Peyer's patch (tissue), 4 donors: ENCODE results near the gene KCTD8. TPM values are rescaled to one million over a fixed set of nuclear protein-coding genes. Genes with fewer than 3 reads are reported as not detected.

Experiments used
- DNase-seq, 3 donors: peaks; one replicate each; pipeline ENCODE4 v3.0.0-alpha.2; 2017 to 2019
- H3K27ac ChIP-seq, 4 donors: fragments of 200-600 bp; sonication (generic); one replicate each; pipeline ENCODE4 v1.5.1; 2016 to 2019
- H3K27me3 ChIP-seq, 2 donors: fragments of 200-600 bp; sonication (generic); one replicate each; pipeline ENCODE4 v1.5.1; 2019
- H3K36me3 ChIP-seq, 3 donors: fragments of 200-600 bp; sonication (generic); one replicate each; pipeline ENCODE4 v1.5.1; 2016 to 2019
- H3K4me1 ChIP-seq, 4 donors: fragments of 200-600 bp; sonication (generic); one replicate each; pipeline ENCODE4 v1.5.1; 2016 to 2019
- H3K4me3 ChIP-seq, 4 donors: fragments of 200-600 bp; sonication (generic); 1 replicate in 3 of 4; 2 replicates in 1 of 4; pipeline ENCODE4 v1.5.1; 2016 to 2019; ENCODE audit warnings: mild to moderate bottlenecking in 1 of 4
- H3K9me3 ChIP-seq, 4 donors: fragments of 200-600 bp; sonication (generic); one replicate each; pipeline ENCODE4 v1.5.1; 2016 to 2019; ENCODE audit warnings: mild to moderate bottlenecking in 1 of 4
- POLR2A ChIP-seq, 2 donors: fragments of 450-650 bp; IDR thresholded peaks; one replicate each; pipeline ENCODE4 v1.5.1; 2017; ENCODE audit warnings: antibody characterized with exemption in 2 of 2, mild to moderate bottlenecking in 2 of 2, moderate library complexity in 2 of 2
- total RNA-seq, 4 donors: library from RNA; depleted of rRNA; stranded (reverse); fragments of >200 nt; gene quantifications; one replicate each; pipeline ENCODE4 v1.1.0, GENCODE V29; 2016
- TF ChIP-seq, protein P1 (sequence below), 6 experiments: fragments of 450-650 bp in 4 of 6; fragments of 200-600 bp in 2 of 6; sonication (generic) in 1 of 6; IDR thresholded peaks; one replicate each; pipeline ENCODE4 v1.5.1; 2017 to 2019; ENCODE audit warnings: antibody characterized with exemption in 6 of 6, mild to moderate bottlenecking in 3 of 6, moderate library complexity in 1 of 6

Gene KCTD8
- total RNA-seq, 4 donors from 2014 or later, result not detected

DNA sequence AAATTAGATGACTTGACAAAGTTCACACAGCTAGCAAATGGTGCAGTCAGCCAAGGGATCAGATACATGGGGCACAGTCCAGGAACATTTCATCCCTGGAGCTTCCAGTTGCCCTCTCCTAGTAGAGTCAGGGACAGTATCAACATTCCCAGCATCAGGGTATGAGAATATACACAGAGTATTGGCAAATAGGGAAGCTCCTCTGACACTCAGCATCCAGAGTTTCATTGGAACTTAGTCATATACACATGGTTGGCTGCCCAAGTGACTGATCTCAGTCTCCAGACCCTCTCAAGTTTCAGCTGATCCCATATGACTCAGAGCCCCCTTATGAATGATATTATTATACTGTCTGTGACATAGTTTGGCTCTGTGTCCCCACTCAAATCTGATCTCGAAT lies 13.7 kb upstream of the KCTD8 start:
- H3K9me3 ChIP-seq, result no peaks in the 10 kb centered on the region
- TF ChIP-seq POLR2A (IDR thresholded peaks at IDR 0.05), result no peak
- TF ChIP-seq, protein P1, sequence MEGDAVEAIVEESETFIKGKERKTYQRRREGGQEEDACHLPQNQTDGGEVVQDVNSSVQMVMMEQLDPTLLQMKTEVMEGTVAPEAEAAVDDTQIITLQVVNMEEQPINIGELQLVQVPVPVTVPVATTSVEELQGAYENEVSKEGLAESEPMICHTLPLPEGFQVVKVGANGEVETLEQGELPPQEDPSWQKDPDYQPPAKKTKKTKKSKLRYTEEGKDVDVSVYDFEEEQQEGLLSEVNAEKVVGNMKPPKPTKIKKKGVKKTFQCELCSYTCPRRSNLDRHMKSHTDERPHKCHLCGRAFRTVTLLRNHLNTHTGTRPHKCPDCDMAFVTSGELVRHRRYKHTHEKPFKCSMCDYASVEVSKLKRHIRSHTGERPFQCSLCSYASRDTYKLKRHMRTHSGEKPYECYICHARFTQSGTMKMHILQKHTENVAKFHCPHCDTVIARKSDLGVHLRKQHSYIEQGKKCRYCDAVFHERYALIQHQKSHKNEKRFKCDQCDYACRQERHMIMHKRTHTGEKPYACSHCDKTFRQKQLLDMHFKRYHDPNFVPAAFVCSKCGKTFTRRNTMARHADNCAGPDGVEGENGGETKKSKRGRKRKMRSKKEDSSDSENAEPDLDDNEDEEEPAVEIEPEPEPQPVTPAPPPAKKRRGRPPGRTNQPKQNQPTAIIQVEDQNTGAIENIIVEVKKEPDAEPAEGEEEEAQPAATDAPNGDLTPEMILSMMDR (IDR thresholded peaks at IDR 0.05), result no peak
- DNase-seq, result no peak
- no peaks in the 10 kb centered on the region for H3K27me3 ChIP-seq
- no peak overlapping the region for H3K4me3 ChIP-seq
- no peaks in the 10 kb centered on the region for H3K4me1 ChIP-seq
- H3K27ac ChIP-seq, result no peak overlapping the region
- H3K36me3 ChIP-seq, result no peaks in the 10 kb centered on the region

DNA sequence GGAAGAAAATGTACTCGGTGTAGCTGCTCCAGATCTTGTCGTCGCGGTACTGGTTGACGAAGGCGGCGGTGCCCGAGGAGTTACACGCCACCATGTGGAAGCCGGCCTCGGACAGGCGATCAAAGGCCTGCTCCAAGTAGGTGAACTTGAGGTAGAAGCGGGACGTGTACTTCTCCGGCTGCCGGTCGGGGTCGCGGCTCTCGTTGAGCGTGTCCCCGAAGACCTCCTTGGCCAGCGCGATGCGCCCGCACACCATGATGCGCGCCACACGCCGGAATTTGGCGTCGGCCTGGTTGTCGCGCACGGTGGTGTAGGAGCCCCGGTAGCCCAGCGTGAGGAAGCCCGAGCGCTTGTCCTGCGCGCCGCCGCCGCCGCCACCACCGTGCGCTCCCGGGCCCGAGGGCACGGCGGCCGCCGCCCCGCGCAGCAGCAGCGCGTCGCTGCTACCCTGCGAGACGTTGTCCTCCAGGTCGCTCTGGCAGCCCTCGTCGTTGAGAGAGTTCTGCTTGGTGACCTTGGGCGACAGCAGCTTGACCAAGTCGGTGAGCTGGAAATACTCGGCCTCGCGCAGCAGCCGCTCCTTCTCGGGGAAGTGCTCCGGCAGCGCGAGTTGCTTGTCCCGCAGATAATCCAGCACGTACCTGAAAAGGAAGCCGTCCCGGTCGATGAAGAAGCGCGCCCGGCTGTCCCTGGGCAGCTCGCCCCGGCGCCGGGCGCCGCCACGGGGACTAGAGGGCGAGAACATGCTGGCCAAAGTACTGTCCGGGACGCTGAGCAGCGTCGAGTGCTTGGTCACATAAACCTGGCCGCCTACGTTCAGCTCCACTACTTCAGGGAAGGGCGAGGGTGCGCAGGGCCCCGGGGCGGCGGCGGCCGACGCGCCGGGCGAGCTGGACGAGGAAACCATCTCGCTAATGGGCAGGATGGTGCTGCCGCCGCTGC lies 775 bp downstream of the KCTD8 start:
- Histone ChIP-seq H3K4me3 (peak overlapping the region; percentile 28 to 54 (median 44)), H3K36me3 (no peaks in the 10 kb centered on the region), H3K27ac (peak overlapping the region in 2 of 4 donors; percentile 55 to 59), H3K4me1 (peaks cover 0 to 22% (median 0%) of the 10 kb centered on the region in 4 donors), H3K9me3 (no peaks in the 10 kb centered on the region), H3K27me3 (no peaks in the 10 kb centered on the region)
- peak in 1 of 3 donors; percentile 51 for DNase-seq
- TF ChIP-seq POLR2A (IDR thresholded peaks at IDR 0.05), result no peak
- TF ChIP-seq, protein P1 (IDR thresholded peaks at IDR 0.05), result no peak

DNA sequence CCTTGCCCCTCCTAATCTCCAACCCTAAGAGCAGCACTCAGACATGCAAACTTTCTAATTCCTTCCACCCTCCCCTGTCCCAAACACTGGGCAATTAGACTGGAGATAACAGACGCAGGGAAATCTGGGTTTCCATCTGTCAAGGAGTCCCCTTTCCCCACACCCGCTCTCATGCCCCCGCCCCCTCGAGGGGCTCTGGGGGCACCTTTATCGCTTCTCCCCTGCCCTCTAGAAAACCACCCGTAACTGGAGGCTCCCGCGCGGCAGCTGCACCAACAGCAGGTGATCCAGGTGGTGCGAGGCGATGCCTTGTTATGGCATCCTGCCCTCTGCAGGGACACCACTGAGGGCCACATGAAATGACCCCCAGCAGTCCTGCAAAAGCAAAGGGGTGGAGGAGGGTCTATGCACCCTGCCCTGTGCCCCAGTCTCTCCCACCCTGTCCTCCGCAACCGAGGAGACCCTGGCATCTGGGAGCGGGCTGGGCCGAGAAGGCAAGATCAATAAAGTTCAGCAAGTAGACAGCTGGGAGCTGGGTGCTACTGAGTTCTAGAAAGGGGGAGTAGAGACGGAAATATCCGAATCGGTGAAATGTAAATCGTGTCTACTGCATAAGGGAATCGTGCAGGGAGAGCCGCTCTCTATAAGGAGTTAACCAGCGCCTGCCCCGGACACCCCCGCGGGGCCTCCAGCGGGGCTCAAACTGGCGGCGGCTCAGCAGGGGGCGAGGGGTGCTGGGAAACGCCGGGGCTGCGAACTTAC lies 1.6 kb downstream of the KCTD8 start:
- DNase-seq, result no peak
- TF ChIP-seq POLR2A (IDR thresholded peaks at IDR 0.05), result no peak
- TF ChIP-seq, protein P1 (IDR thresholded peaks at IDR 0.05), result no peak
- H3K27ac ChIP-seq, result no peak overlapping the region
- no peaks in the 10 kb centered on the region for H3K36me3 ChIP-seq
- H3K27me3 ChIP-seq, result no peaks in the 10 kb centered on the region
- H3K4me1 ChIP-seq, result peaks cover 0 to 22% (median 0%) of the 10 kb centered on the region in 4 donors
- H3K4me3 ChIP-seq, result peak overlapping the region in 1 of 4 donors; percentile 53
- no peaks in the 10 kb centered on the region for H3K9me3 ChIP-seq

DNA sequence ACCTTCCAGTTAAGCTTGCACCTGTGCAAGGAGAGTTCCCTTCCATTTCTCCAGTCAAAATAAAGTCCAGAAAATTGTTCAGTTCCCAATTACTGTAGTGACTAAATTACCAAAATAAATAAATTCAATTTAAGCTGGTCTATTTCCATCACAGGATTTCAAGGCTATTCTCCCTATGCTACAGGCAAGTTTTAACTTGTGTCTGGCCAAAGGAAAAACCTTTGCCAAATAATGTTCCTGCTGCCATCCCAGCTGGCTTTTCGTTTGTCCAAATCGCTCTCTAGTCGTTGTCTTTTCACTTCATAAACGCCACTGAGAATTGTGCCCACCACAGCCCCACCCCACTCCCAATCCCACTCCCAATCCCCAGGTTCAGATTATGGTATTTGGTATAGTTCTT lies 2.4 kb downstream of the KCTD8 start:
- TF ChIP-seq, protein P1 (IDR thresholded peaks at IDR 0.05), result no peak
- no peak for TF ChIP-seq POLR2A (IDR thresholded peaks at IDR 0.05)
- H3K4me3 ChIP-seq, result no peak overlapping the region
- DNase-seq, result no peak
- peaks cover 0 to 22% (median 0%) of the 10 kb centered on the region in 4 donors for H3K4me1 ChIP-seq
- no peak overlapping the region for H3K27ac ChIP-seq
- H3K9me3 ChIP-seq, result no peaks in the 10 kb centered on the region
- H3K27me3 ChIP-seq, result no peaks in the 10 kb centered on the region
- H3K36me3 ChIP-seq, result no peaks in the 10 kb centered on the region

DNA sequence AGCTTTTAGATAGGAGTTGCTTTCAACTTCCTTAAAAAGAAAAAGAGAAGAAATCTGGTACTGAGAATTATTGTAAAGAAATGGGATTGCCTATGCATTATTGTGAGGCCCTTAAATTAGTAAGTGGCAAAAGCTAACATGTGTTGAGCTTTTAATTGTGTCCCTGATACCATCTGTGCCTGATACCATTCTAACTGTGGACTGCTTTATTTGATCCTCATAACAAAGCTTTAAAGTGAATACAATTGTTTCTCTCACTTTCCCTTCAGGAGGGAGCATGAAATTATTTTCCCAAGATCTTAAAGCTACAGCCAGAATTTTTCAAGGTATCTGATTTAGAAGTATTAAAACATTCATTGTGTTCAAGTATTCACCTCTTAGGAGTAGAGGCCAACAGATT lies 9.9 kb downstream of the KCTD8 start:
- TF ChIP-seq, protein P1 (IDR thresholded peaks at IDR 0.05), result no peak
- TF ChIP-seq POLR2A (IDR thresholded peaks at IDR 0.05), result no peak
- DNase-seq, result no peak
- Histone ChIP-seq H3K4me3 (no peak overlapping the region), H3K27ac (no peak overlapping the region), H3K9me3 (no peaks in the 10 kb centered on the region), H3K36me3 (no peaks in the 10 kb centered on the region), H3K4me1 (no peaks in the 10 kb centered on the region), H3K27me3 (no peaks in the 10 kb centered on the region)
